ENCODE data around the gene DENND5B.

DNA sequence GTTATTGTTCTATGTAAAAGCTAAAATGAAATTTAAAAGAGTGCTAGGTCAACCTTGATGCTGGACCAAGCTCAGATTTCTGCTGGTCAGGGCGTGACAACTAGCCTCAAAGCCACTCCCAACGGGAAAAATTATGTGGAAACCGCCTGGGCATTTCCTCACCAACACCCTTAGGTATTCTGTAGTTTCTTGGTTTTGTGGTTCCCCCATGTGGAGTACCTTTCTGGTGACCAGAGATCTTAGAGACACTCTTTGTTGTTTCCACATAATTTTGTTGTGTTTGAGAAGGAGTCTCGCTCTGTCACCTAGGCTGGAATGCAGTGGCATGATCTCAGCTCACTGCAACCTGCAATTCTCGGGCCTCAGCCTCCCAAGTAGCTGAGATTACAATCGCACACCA is 119.9 kb downstream of the DENND5B start:
- TF ChIP-seq, protein P1, sequence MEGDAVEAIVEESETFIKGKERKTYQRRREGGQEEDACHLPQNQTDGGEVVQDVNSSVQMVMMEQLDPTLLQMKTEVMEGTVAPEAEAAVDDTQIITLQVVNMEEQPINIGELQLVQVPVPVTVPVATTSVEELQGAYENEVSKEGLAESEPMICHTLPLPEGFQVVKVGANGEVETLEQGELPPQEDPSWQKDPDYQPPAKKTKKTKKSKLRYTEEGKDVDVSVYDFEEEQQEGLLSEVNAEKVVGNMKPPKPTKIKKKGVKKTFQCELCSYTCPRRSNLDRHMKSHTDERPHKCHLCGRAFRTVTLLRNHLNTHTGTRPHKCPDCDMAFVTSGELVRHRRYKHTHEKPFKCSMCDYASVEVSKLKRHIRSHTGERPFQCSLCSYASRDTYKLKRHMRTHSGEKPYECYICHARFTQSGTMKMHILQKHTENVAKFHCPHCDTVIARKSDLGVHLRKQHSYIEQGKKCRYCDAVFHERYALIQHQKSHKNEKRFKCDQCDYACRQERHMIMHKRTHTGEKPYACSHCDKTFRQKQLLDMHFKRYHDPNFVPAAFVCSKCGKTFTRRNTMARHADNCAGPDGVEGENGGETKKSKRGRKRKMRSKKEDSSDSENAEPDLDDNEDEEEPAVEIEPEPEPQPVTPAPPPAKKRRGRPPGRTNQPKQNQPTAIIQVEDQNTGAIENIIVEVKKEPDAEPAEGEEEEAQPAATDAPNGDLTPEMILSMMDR (IDR thresholded peaks at IDR 0.05): no peak
- no peak for TF ChIP-seq POLR2A (IDR thresholded peaks at IDR 0.05)
